Activated CD4-positive, alpha-beta T cell treated with anti-CD3 and anti-CD28 coated beads, Interleukin-2, Interleukin-4, amounts not matched to agents 100 ng/mL and 50 ng/mL, durations not matched to agents 16 hours and 8 hours (primary cell): ENCODE data around the gene EPS8L3.
"Not testable (repeated sequence)": the region's sequence is repeated elsewhere in the genome, so short reads cannot be mapped to it uniquely, and the experiment has no call there.

ENCODE experiments used
- DNase-seq: peaks from one replicate; pipeline ENCODE4 v3.0.0-alpha.2; 2020; ENCODE audit warnings: low spot score

The EPS8L3 gene, protein sequence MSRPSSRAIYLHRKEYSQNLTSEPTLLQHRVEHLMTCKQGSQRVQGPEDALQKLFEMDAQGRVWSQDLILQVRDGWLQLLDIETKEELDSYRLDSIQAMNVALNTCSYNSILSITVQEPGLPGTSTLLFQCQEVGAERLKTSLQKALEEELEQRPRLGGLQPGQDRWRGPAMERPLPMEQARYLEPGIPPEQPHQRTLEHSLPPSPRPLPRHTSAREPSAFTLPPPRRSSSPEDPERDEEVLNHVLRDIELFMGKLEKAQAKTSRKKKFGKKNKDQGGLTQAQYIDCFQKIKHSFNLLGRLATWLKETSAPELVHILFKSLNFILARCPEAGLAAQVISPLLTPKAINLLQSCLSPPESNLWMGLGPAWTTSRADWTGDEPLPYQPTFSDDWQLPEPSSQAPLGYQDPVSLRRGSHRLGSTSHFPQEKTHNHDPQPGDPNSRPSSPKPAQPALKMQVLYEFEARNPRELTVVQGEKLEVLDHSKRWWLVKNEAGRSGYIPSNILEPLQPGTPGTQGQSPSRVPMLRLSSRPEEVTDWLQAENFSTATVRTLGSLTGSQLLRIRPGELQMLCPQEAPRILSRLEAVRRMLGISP

DNA sequence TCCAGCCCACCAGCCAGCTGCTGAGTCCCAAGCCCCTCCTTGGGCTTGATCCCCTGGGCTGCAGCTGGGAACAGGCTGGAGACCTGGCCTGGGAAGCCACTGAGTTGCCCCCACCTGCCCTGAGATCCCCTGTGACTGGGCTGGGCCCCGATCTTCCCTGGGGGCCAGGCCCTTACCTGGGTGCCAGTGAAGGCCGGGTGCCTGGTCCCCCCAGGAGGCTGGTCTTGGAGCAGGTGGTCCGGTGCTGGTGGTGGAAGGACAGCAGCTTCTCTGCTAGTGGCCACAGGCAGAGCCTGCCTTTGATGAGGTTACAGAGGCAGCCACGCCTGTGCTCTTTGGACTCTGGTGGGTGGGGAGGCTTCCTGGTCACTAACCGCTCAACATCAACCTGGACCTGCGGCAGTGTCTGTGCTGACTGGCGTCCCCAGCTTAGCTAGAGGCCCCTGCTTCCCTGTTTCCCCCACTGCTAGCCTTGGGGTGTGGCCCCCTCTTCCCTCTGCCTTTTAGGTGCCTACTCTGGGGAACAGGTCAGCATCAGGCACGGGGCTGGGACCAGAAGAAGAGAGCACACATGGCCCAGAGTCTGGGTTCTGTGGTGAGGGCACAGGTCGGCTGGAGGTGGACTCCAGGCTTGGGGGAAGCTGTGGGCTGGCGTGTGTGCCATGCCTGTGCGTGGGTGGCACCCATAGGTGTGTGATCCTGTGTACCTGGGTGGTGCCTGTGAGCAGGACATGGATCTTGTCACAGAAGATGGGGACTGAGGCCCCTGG lies at the start of gene EPS8L3:
Gene EPS8L3 (minus strand): TSS at position 278 of the 770 bp plus-strand sequence. CDS start 2,174 bp downstream, outside the sequence.
- no peak for DNase-seq

DNA sequence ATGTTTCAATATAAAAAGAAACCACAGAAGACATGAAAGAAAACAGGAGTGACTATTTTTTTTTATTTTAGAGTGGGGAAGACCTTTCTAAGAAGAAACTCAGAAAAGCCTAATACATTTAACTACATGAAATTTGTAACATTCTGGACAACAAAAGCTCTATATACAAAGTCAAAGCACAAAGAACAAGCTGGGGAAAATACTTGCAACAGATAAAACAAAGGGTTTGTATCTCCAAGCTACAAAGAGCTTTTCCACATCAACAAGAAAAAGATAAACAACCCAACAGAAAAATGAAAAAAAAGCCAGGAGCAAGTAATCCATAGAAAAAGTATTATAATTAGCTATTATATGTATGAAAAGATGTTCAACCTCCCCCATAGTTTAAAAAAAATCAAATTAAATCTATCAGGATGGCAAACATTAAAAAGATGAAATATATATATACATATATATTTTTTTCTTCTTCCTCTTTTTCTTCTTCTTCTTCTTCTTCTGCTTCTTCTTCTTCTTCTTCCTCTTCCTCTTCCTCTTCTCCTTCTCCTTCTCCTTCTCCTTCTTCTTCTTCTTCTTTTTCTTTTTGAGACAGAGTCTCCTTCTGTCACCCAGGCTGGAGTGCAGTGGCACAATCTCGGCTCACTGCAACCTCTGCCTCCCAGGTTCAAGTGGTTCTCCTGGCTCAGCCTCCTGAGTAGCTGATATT lies 49.1 kb upstream of the EPS8L3 start:
- DNase-seq = no peak

DNA sequence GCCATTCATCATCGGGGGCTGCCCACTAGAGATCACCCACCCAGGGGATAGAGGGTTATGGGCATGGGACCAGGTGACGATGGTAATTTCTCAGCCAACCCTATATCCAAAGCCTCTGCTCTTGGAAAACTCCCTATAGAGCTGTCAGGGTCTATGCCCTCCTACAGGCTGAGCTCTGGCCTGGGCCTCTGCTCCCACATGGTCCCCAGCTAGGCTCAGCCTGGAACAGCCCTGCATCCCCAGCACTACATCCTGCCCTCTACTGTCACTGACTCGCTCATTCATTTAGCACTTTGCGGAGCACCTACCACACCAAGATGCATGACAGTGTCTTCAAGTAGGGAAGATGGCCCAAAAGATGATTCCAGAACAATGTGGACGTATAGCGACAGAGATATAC lies 45.0 kb upstream of the EPS8L3 start:
- DNase-seq = no peak

DNA sequence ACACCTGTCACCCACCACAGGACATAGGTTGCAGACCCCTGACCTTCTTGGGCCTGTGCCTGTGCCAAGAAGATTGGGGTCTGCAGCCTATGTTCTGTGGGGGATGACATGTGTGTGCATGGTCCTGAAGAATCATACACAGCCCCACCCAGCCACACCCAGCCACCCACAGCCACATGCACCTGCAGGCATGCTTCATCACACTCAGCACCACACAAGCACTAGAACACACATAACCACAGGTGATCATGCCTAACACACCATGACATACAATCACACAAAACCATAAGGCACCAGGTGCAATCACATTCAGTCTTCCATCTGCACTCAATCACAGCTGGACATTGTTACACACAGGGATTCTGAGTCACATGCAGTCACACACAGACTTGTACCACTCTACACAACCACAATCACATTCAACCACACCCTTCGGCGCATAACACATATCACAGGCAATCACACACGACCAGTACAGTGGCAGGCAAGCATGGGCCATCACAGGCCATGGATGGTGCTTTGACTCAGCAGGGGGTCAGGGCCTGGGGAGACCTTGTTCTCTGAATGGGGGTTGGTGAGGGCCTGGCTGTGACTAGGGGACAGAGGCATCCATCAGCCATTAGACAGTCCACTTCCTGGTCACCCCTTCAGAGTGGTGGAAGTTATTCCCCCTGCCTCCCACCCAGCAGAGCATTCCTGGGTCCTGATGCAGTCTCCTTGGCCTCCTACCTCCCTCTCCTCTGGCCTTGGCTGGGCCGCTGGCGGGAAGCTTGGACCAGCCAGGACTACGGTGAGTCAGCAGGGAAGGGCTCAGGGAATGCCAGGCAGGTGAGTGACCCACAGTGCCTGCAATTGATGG lies 44.3 kb upstream of the EPS8L3 start:
- no peak for DNase-seq

DNA sequence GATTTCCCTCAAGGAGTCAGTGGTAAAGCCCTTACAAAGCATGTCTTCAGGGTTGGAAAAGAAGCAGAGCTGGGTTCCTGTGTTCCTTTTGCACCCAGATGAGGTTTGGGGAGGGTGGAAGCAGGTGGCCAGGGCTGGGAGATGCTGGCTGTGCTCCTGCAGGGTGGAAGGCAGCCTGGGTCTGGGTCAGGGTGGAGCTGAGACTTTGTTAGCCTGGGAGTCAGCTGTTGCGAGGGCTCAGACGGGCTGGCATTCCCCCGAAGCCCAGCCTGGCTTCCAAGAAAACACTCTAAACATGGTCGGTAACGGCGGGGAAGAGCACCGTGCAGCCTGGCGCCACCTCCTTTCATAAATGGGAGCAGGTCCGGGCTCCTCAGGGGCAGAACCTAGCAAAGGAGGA lies 43.7 kb upstream of the EPS8L3 start:
- DNase-seq = no peak

DNA sequence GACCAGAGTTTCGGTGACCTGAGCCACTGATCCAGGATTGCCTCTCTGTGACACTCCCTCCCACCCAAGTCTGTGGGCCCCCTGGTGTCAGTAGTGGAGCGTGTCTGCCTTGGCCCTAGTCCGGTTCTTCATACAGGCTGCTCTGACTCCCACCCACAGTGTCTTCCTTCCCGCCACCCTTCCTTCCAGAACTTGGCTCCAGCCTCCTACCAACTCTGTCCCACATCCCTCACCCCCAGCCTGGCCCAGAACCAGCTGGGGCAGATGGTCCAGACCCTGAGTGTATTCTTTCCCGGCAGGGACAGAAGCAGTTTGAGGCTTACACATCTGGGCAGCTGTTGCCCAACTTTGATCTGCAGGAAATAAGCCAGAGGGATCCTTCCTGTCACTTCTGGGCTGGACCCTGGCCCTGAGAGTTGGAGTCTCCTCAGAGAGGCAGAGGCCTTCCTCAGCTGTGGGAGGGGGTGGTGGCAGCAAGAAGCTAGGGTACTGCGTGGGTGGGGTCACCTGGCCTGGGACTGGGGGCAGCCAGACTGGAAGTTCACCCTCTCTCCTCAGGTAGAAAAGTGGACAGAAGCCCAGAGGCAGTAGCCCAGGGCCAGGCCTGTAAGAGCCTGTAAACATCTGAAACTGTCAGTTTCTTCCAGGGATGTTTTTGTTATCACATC lies 43.1 kb upstream of the EPS8L3 start:
- no peak for DNase-seq

DNA sequence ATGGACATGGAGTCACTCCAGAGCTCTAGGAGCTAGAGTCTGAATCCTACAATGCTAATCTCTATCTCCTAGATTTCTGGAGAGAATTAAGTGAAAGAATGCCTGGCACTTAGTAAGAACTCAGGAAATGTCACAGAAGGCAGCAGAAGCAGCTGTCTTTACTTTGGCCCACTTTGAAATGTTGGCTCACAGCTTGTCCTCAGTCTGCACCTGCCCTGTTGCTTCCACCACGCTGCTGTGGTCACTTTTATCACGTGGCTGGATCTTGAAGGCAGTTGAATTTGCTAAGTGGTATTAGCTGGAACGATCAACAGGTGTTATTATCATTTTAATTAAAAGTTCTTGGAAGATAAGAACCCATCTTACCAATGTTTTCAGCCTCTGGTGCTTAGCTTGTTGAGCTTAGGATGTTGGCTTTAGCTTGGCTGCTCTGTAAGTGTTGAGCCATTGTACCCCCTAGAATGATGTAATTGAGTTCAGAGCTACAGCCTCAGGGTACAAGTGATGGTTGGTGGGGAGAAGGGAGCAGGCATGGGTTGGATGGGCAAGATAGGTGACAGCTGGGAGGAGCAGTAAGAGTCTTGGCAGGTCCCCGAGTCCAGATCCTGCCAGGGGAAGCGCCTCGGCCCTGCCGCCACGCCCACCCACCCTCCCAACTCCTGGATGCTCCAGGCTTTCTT lies 41.9 kb upstream of the EPS8L3 start:
- DNase-seq = no peak

DNA sequence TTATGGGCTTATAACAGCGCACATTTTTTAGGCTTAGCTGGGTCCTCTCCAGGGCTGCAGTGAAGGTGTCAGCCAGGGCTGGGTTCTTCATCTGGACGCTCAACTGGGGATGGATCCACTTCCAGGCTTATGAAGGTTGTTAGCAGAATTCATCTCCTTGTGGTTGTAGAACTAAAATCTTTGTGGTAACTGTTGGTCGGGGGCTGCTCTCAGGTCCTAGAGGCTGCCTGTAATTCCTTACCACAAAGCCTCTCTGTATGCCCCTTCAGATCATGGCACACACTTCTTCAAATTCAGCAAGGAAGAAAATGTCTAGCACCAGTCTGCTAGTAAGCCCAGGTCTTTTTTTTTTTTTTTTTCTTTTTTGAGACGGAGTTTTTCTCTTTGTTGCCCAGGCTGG lies 40.9 kb upstream of the EPS8L3 start:
- no peak for DNase-seq

DNA sequence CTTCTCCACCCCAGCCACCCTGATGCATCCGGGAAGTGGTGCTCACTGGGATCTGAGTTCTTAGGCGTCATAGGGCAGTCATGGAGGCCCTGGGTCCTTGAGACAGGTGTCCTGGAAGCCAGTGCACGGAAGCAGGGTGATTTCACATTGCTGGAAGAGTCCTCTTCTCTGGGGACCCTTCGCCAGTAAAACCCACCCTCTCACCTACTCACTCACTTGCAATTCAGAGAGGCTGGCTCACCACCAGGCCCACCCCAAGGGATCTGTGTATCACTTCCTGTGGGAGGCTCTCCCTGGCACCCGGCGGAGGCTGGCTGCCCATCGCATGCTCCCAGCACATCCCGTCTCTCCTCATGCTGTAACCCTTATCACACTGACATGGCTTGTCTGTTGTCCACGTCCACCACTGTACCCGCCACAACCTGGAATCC lies 40.2 kb upstream of the EPS8L3 start:
- no peak for DNase-seq

DNA sequence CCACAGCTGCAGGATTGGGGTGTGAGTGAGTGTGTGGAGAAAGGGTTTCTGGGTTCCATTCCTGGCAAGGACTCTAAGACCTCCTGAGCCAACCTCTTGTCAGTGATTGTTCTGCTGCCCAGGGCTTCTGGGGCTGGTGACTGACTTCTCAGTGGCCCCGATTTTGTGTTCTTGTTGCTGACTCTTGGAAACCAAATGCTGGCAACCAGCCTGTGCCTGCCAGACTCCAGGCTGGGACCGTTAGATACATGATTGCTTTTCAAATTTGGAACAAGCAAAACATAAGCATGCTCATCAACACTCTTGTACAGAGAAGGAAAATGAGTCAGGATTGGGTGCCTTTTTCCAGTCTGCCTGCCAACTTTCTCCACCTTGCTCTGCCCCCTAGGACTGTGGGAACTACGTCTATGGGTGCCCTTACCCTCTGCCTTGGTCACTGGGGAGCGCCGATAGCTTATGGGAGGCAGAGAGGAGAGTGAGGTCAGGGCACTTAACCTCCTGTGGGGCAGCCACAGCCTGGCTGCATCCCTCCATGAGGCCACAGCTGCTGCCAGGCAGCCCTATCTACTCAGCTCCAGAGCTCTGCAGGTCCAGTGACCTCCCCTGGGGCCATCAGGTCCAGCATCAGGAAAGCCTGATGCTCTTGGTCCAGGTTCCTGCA lies 39.3 kb upstream of the EPS8L3 start:
- DNase-seq = no peak

DNA sequence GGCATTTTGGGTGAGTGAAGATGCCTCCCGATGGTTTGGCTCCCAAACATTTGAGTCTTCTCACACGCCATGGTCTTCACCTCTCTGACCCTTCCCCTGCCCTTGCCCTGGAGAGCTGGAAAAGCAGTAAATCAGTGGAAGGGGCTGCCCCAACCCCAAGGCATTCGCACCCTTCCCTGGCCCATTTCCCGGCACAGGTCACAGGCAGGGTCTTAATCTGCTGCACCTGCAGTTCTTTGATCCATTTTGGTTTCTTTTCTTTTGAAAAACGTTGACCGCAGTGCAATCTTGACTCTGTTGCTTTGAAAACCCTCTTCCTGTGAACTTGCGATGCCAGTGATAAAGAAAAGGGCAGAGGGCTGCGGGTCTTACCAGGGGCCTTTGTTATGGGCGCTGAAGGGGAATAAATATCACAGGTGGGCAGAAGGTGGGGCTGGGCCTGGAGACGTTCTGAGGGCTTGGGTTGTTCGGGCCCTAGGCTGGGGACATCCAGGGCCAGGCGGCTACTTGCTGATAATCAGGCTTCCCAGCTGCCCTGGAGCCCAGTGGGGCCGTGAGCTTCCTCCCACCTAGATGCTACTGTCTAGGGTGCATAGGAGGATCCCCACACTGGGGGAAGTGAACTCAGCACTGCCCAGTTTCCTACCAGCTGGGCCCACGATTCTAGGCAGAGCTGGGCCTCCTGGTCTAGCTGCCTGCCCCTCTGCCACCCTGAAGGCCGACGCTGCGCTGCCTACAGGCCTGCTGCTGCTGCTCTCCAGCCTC lies 38.6 kb upstream of the EPS8L3 start:
- peak; percentile 78 for DNase-seq

DNA sequence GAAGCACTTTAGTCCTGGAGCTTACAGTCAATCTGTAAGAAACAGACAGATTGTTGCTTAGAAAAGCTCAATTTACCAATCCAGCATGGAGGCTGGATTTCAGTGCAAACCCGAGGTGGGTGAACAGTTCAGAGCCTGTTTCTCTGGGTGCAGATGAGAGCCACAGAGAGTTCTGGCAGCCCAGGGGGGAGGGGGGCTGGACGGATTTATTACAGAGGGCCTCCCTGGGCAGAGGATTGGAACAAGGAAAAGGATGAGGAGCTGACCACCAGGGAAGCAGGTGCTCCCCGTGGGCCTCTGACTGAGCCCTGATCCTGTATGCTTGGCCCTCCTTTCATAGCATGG lies 38.0 kb upstream of the EPS8L3 start:
- DNase-seq = peak; percentile 28

DNA sequence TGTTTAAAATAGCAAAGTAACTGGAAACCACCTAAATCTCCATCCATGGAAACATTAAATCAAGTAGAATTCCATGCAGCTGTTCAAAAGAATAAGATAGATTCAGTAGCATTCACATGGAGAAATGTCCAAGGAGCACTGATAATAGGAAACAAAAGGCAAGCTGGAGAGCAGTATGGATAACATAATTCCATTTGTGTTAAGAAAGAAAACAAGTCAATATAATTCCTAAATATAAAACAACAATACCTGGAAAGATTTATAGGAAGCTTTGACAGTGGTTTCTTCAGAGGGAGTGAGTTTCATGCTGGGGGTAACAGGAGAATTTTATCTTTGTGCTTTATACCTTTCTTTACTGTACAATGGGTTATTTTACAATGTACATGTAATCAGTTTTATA lies 36.6 kb upstream of the EPS8L3 start:
- no peak for DNase-seq

DNA sequence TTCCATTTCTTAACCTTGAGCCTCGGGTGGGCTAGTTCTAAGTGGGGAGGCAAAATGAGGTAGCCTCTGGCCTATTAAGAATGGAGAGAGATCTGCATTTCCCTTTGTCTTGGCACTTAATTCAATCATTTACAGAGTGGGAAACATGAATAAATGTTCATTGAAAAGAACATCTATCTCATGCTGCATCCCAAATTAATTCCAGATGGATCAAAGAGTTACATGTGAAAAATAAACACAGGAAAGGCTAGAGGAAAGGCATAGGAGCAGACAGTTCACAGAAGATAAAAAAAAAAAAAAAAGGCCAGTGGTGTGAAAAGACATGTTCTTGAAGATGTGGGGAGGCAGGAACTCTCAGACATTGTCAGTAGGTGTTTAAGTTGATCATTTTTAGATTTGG lies 35.7 kb upstream of the EPS8L3 start:
- no peak for DNase-seq

DNA sequence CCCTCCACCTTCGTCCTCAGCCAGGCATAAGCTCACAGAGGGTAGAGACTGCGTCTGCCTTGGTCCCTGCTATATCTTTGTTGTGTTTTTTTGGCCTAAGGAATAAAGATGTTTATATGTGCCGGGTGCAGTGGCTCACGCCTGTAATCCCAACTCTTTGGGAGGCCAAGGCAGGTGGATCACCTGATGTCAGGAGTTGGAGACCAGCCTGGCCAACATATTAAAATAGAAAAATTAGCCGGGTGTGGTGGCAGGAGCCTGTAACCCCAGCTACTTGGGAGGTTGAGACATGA lies 33.5 kb upstream of the EPS8L3 start:
- DNase-seq = not testable (repeated sequence)

DNA sequence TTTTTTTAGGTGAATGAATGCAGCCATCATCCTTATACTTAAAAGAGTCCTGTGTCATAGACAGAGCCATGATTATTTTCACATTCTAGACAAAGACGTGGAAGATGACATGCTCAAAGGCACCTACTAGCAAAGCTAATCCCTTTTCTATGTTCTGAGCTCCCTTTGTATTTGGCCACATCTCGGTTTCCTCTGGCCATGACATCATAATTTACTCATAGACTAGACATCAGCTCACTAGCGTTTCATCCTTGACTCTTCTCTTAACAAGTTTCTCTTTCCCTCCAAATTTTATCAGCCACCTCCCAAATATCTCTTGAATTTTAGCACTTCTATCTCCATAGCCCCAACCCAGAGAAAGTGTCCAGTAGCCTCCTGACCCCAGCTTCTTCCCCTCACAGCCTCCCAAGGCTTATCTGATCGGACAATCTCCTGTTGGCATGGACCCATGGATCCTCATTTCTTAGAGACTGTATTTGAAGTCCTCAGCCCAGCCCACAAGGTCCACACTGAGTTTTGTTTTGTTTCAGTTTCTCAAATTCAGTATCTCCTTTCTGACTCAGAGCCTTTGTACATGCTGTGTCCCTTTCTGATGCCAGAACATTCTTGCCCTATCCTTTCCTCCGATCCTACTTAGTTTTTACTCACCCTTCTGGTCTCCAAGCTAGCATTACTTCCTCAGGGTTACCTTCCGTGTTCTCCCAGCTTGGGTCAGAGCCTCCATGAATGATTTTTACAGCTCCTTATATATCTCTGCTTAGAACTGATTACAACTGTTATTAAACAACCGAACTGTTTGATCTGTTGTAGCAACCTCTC lies 33.0 kb upstream of the EPS8L3 start:
- DNase-seq = no peak

DNA sequence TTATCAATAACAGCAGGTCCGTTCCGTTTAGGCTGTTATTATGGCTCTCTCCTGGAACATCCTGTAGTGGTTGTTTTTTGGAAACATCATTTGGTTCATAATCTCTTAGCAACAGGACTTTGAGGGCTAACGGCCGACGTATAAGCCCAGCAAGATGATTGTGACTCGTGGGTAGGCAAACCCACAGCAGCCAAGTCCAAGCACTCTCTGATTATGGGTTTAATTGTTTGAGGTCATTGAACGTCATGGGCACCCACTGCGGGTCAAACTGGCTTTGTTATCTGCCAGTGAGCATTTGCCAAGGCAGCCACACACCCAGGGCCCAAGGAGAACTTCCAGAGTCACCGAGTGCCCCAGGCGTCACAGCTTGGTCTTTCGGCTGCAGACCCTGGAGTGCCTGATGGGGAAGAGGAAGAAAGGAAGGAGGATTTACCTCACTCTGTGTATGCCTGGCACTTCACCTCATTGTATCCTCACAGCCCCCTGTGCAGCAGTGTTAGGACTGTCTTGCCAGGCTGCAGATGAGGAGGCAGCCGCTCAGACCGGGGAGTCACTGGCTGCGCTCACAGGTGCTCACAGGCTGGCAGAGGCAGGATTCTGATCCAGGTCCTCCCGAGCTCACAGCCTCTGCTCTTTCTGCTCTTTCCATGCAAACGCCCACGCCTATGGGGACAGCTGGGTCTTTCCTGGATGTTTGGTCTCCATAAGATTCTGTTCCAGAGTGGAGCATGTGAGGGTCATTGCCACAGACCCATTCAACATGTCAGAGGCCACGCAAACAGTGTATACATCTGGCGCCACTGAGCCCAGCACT lies 30.8 kb upstream of the EPS8L3 start:
- DNase-seq = no peak
